Endothelial cell of umbilical vein (primary cell): ENCODE results near the gene METTL15. TPM values are rescaled to one million over a fixed set of nuclear protein-coding genes. Genes with fewer than 3 reads are reported as not detected.
"Not testable (repeated sequence)": the region's sequence is repeated elsewhere in the genome, so short reads cannot be mapped to it uniquely, and the experiment has no call there.

Experiments used
- BruUV-seq: library from RNA; stranded (reverse); fragments of 400-500 nt; replicated peaks from 2 replicates; lab custom pipeline; 2021; lab: Mats Ljungman, UMichigan
- CTCF ChIA-PET: fragments of 300-600, 350-600 bp; sonication (Branson Sonifier 250); formaldehyde crosslinking; loops from one replicate; lab custom pipeline; 2021; ENCODE audit warnings: antibody characterized with exemption, inconsistent platforms; lab: Charles Lee
- POLR2A ChIA-PET: fragments of 300-600, 350-600 bp; sonication (Branson Sonifier 250); formaldehyde crosslinking; loops from one replicate; lab custom pipeline; 2021; ENCODE audit warnings: antibody characterized with exemption, inconsistent platforms; lab: Charles Lee
- DNase-seq: peaks from one replicate; pipeline ENCODE4 v3.0.0-alpha.2; 2011; ENCODE audit warnings: low read depth, low spot score
- FAIRE-seq: peaks from 2 replicates; lab custom pipeline; 2011; peaks lifted over from hg19 to GRCh38; lab: Jason Lieb, UNC
- H2AFZ ChIP-seq: 2 replicates; pipeline ENCODE4 v1.6.0; 2012; ENCODE audit warnings: low read depth, low read length, control low read depth, inconsistent platforms
- H3K27ac ChIP-seq: 2 replicates; pipeline ENCODE4 v1.5.1; 2011; ENCODE audit warnings: low read depth, mild to moderate bottlenecking, control low read depth, low read length, moderate library complexity; ENCODE audit not compliant: insufficient read depth
- H3K27me3 ChIP-seq, 2 experiments: 2 replicates each; pipeline versions ENCODE4 v1.6.0 to v1.6.1; 2011; ENCODE audit warnings: low read length in 2 of 2, mixed read lengths in 1 of 2; ENCODE audit not compliant: control insufficient read depth in 2 of 2, insufficient read depth in 2 of 2
- H3K36me3 ChIP-seq, 2 experiments: 2 replicates in 1 of 2; 3 replicates in 1 of 2; pipeline ENCODE4 v1.5.1; 2011; ENCODE audit warnings: low read length in 2 of 2, mild to moderate bottlenecking in 1 of 2, moderate library complexity in 1 of 2; ENCODE audit not compliant: control insufficient read depth in 2 of 2, insufficient read depth in 2 of 2; ENCODE audit errors: extremely low read depth in 1 of 2
- H3K4me1 ChIP-seq: 3 replicates; pipeline ENCODE4 v1.5.1; 2011; ENCODE audit warnings: mild to moderate bottlenecking, low read length; ENCODE audit not compliant: control insufficient read depth, insufficient read depth; ENCODE audit errors: extremely low read depth
- H3K4me2 ChIP-seq: 2 replicates; pipeline ENCODE4 v1.6.1; 2011; ENCODE audit warnings: low read length, control low read depth, mixed read lengths; ENCODE audit not compliant: insufficient read depth
- H3K4me3 ChIP-seq, 3 experiments: fragments of 200-600 bp in 1 of 3; sonication (generic), shearing (Covaris generic) in 1 of 3; replicated peaks in 1 of 3; 2 replicates each; pipeline ENCODE4 v1.5.1; 2011 to 2016; ENCODE audit warnings: control low read depth in 3 of 3, low read length in 3 of 3, mild to moderate bottlenecking in 2 of 3, inconsistent platforms in 1 of 3, low read depth in 1 of 3, moderate library complexity in 1 of 3; ENCODE audit not compliant: insufficient read depth in 1 of 3
- H3K79me2 ChIP-seq: 2 replicates; pipeline ENCODE4 v1.6.0; 2012; ENCODE audit warnings: low read length, inconsistent platforms; ENCODE audit not compliant: control insufficient read depth, insufficient read depth
- H3K9ac ChIP-seq: replicated peaks from 2 replicates; pipeline ENCODE3; 2011; ENCODE audit warnings: low read length, control low read depth; ENCODE audit not compliant: insufficient read depth; ENCODE audit errors: extremely low read depth
- H3K9me1 ChIP-seq: replicated peaks from 3 replicates; pipeline ENCODE4 v1.6.0; 2011; ENCODE audit warnings: mild to moderate bottlenecking, low read length; ENCODE audit not compliant: control insufficient read depth, insufficient read depth; ENCODE audit errors: extremely low read depth
- H3K9me3 ChIP-seq: replicated peaks from 2 replicates; pipeline ENCODE4 v1.5.1; 2012; ENCODE audit warnings: low read length, inconsistent platforms; ENCODE audit not compliant: control insufficient read depth, insufficient read depth
- H4K20me1 ChIP-seq: replicated peaks from 2 replicates; pipeline ENCODE3; 2011; ENCODE audit warnings: mild to moderate bottlenecking, low read length; ENCODE audit not compliant: control insufficient read depth, insufficient read depth; ENCODE audit errors: extremely low read depth
- EZH2 ChIP-seq: IDR thresholded peaks from 2 replicates; pipeline ENCODE4 v1.6.1; 2012; ENCODE audit warnings: borderline replicate concordance, low read depth, mild to moderate bottlenecking, moderate library complexity, low read length, inconsistent platforms; ENCODE audit not compliant: severe bottlenecking
- FOS ChIP-seq: IDR thresholded peaks from 2 replicates; pipeline ENCODE4 v1.6.1; 2011; ENCODE audit warnings: mild to moderate bottlenecking, low read length, moderate library complexity, borderline replicate concordance; ENCODE audit not compliant: insufficient read depth
- GATA2 ChIP-seq: IDR thresholded peaks from 2 replicates; pipeline ENCODE4 v1.7.0; 2011; ENCODE audit warnings: low read depth, mild to moderate bottlenecking, moderate library complexity, mixed read lengths, low read length; ENCODE audit not compliant: insufficient read length, insufficient read depth
- JUN ChIP-seq: IDR thresholded peaks from 2 replicates; pipeline ENCODE4 v1.6.1; 2011; ENCODE audit warnings: borderline replicate concordance, low read depth; ENCODE audit not compliant: insufficient read length, insufficient read depth
- MYC ChIP-seq: IDR thresholded peaks from one replicate; pipeline ENCODE4 v1.6.1; 2011; ENCODE audit warnings: mild to moderate bottlenecking, low read depth, low read length
- POLR2A ChIP-seq: IDR thresholded peaks from 2 replicates; pipeline ENCODE4 v1.6.1; 2012; ENCODE audit warnings: low read depth, mild to moderate bottlenecking, control low read depth, low read length
- POLR2AphosphoS5 ChIP-seq: IDR thresholded peaks from 2 replicates; pipeline ENCODE4 v1.6.1; 2012; ENCODE audit warnings: low read depth, mild to moderate bottlenecking, control low read depth, low read length, moderate library complexity; ENCODE audit not compliant: insufficient read depth
- dilution Hi-C: fragments of 300-500 bp; cut with MboI; formaldehyde crosslinking; loops from one replicate; pipeline ENCODE4 v1.15.0; 2019; ENCODE audit warnings: low sequenced_read_pairs; ENCODE audit not compliant: extremely low pct_ligation_motif_present
- intact Hi-C: fragments of 100-400 bp; cut with micrococcal nuclease; formaldehyde crosslinking; loops from one replicate; pipeline ENCODE4 v1.10.0; 2022
- polyA plus RNA-seq, 4 experiments: library from polyadenylated mRNA; depleted of rRNA in 3 of 4; stranded (reverse) in 3 of 4; unstranded in 1 of 4; fragments of >200 nt; gene quantifications; 2 replicates each; pipeline versions ENCODE4 v1.2.1 to v1.2.3, GENCODE V29; 2011 to 2012; ENCODE audit warnings: missing spikeins in 1 of 4
- total RNA-seq: library from RNA; stranded (reverse); gene quantifications from 2 replicates; pipeline ENCODE4 v1.2.3, GENCODE V29; 2021
- TF ChIP-seq, protein P1 (sequence below), 2 donors: IDR thresholded peaks; 1 replicate in 1 of 2; 2 replicates in 1 of 2; pipeline ENCODE4 v1.5.1; 2011; ENCODE audit warnings: low read length in 2 of 2, mild to moderate bottlenecking in 2 of 2, moderate library complexity in 2 of 2, control low read depth in 1 of 2, inconsistent platforms in 1 of 2, low read depth in 1 of 2; ENCODE audit not compliant: insufficient read depth in 1 of 2; ENCODE audit errors: extremely low read depth in 1 of 2
- TF ChIP-seq, protein P2 (sequence below): IDR thresholded peaks from 2 replicates; pipeline ENCODE4 v1.6.1; 2011; ENCODE audit not compliant: insufficient read depth, insufficient read length

The METTL15 gene
- total and polyA plus RNA-seq, 2 donors (not counting 3 experiments of a cell fraction or from before 2014, with no cell fraction given): 3.2 to 12.1 TPM

DNA sequence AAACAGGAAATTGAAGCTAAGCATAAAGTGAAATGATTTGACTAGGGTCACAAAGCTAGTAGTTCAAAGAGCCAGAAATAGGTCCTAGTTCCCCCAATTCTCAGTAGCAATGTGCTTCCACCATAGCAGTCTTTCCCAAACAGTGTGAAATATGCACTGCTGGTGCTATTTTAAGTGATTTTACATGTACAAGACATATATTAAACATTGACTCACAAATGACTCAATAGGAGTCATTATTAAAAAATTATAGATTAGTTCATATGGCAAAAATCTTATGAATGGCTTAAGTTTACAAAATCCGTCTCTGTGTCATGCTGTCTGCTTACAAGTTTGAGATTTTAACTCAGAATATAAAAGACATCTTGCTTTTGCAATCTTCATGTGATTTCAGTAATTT lies 21.6 kb upstream of the METTL15 start:
- H3K79me2 ChIP-seq: peaks cover 4% of the 10 kb centered on the region
- DNase-seq: peak; percentile 36
- ChIA-PET POLR2A (interaction anchor here (0.8 kb wide), 1 partner anchor 21 kb away, joined by 3 read pairs; the partner anchor contains the start of genes KIF18A and METTL15), CTCF (interaction anchor here (1.6 kb wide), 1 partner anchor 184 kb away, joined by 4 read pairs; no protein-coding TSS in a partner anchor)
- no peaks in the 10 kb centered on the region for H3K27me3 ChIP-seq
- peaks cover 34% of the 10 kb centered on the region for H3K4me1 ChIP-seq
- no peaks in the 10 kb centered on the region for H4K20me1 ChIP-seq
- no peaks in the 10 kb centered on the region for H3K9me3 ChIP-seq
- no peak overlapping the region for H3K9ac ChIP-seq
- H3K27ac ChIP-seq: peak overlapping the region; percentile 37
- H2AFZ ChIP-seq: peak overlapping the region; percentile 41
- dilution Hi-C loops: no loop called here
- H3K4me3 ChIP-seq: no peak overlapping the region
- no peak overlapping the region for H3K4me2 ChIP-seq
- H3K9me1 ChIP-seq: no peaks in the 10 kb centered on the region
- intact Hi-C loops: no loop called here
- H3K36me3 ChIP-seq: no peaks in the 10 kb centered on the region
- no TSS peak for BruUV-seq
- FAIRE-seq: no peak
- TF ChIP-seq GATA2 (no peak), FOS (peak; percentile 66), JUN (peak; percentile 30), MYC (no peak), EZH2 (no peak), POLR2A (no peak), POLR2AphosphoS5 (no peak)
- TF ChIP-seq, protein P1, sequence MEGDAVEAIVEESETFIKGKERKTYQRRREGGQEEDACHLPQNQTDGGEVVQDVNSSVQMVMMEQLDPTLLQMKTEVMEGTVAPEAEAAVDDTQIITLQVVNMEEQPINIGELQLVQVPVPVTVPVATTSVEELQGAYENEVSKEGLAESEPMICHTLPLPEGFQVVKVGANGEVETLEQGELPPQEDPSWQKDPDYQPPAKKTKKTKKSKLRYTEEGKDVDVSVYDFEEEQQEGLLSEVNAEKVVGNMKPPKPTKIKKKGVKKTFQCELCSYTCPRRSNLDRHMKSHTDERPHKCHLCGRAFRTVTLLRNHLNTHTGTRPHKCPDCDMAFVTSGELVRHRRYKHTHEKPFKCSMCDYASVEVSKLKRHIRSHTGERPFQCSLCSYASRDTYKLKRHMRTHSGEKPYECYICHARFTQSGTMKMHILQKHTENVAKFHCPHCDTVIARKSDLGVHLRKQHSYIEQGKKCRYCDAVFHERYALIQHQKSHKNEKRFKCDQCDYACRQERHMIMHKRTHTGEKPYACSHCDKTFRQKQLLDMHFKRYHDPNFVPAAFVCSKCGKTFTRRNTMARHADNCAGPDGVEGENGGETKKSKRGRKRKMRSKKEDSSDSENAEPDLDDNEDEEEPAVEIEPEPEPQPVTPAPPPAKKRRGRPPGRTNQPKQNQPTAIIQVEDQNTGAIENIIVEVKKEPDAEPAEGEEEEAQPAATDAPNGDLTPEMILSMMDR (IDR thresholded peaks at IDR 0.05; ENCODE audit: extremely low read depth in 1 of 2, insufficient read depth in 1 of 2, low read depth in 1 of 2, low read length in 2 of 2): no peak
- TF ChIP-seq, protein P2, sequence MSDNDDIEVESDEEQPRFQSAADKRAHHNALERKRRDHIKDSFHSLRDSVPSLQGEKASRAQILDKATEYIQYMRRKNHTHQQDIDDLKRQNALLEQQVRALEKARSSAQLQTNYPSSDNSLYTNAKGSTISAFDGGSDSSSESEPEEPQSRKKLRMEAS: no peak

DNA sequence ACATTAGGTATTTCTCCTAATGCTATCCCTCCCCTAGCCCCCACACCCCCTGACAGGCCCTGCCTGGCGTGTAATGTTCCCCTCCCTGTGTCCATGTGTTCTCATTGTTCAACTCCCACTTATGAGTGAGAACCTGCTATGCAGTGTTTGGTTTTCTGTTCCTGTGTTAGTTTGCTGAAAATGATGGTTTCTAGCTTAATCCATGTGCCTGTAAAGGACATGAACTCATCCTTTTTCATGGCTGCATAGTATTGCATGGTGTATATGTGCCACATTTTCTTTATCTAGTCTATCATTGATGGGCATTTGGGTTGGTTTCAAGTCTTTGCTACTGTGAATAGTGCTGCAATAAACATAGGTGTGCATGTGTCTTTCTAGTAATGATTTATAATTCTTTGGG lies 21.0 kb upstream of the METTL15 start:
- peaks cover 34% of the 10 kb centered on the region for H3K4me1 ChIP-seq
- POLR2A ChIA-PET, H3K9ac ChIP-seq, H3K4me3 ChIP-seq, H3K4me2 ChIP-seq, H3K27me3 ChIP-seq, H3K9me1 ChIP-seq, FAIRE-seq, H3K36me3 ChIP-seq, H3K27ac ChIP-seq, dilution Hi-C loops, DNase-seq, H2AFZ ChIP-seq, H3K9me3 ChIP-seq, H4K20me1 ChIP-seq, BruUV-seq, H3K79me2 ChIP-seq, intact Hi-C loops: not testable (repeated sequence)
- CTCF ChIA-PET: interaction anchor here (1.6 kb wide), 1 partner anchor 183 kb away, joined by 4 read pairs; no protein-coding TSS in a partner anchor

DNA sequence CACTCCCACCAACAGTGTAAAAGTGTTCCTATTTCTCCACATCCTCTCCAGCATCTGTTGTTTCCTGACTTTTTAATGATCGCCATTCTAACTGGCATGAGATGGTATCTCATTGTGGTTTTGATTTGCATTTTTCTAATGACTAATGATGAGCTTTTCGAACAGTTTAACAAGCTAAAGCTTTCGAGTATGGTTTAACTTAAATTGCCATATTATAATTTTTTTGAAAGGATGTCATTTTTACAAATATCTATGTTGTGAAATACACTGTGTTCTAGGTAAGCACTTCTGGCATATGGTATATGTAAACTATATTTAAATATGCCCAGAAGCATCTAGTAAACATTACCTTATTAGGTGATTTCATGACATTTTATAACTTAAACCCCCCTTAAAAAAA lies 20.5 kb upstream of the METTL15 start:
- H3K4me2 ChIP-seq, intact Hi-C loops, H3K27ac ChIP-seq, H3K9me1 ChIP-seq, H3K4me3 ChIP-seq, H3K9ac ChIP-seq, H2AFZ ChIP-seq, BruUV-seq, H4K20me1 ChIP-seq, H3K79me2 ChIP-seq, dilution Hi-C loops, H3K27me3 ChIP-seq, H3K36me3 ChIP-seq, FAIRE-seq, H3K9me3 ChIP-seq, DNase-seq, POLR2A ChIA-PET: not testable (repeated sequence)
- CTCF ChIA-PET: interaction anchor here (1.6 kb wide), 1 partner anchor 183 kb away, joined by 4 read pairs; no protein-coding TSS in a partner anchor
- H3K4me1 ChIP-seq: peaks cover 34% of the 10 kb centered on the region
